Gastrocnemius medialis (tissue), 4 donors: ENCODE results near the gene CERS1. TPM values are rescaled to one million over a fixed set of nuclear protein-coding genes. Genes with fewer than 3 reads are reported as not detected.

ENCODE experiments used
- ATAC-seq, 2 donors: fragments of 150-250 bp; one replicate each; pipeline ENCODE4 v1.9.1; 2016
- DNase-seq, 2 donors: peaks; one replicate each; pipeline ENCODE4 v3.0.0-alpha.2; 2019
- H3K27ac ChIP-seq, 4 donors: fragments of 200-600 bp; sonication (generic); 1 replicate in 1 of 4; 2 replicates in 3 of 4; pipeline ENCODE4 v1.5.1; 2016 to 2018; ENCODE audit warnings: mild to moderate bottlenecking in 2 of 4, moderate library complexity in 1 of 4
- H3K27me3 ChIP-seq, 3 donors: fragments of 200-600 bp; sonication (generic) in 2 of 3; 1 replicate in 1 of 3; 2 replicates in 2 of 3; pipeline versions ENCODE4 v1.5.1 to v1.6.0; 2016 to 2019; ENCODE audit warnings: mild to moderate bottlenecking in 1 of 3, moderate library complexity in 1 of 3
- H3K36me3 ChIP-seq, 2 donors: fragments of 200-600 bp; sonication (generic) in 1 of 2; one replicate each; pipeline ENCODE4 v1.5.1; 2017 to 2018
- H3K4me1 ChIP-seq, 2 donors: fragments of 200-600 bp; sonication (generic) in 1 of 2; one replicate each; pipeline ENCODE4 v1.5.1; 2016 to 2017; ENCODE audit warnings: mild to moderate bottlenecking in 2 of 2
- H3K4me3 ChIP-seq, 4 donors: fragments of 200-600 bp; sonication (generic) in 3 of 4; 1 replicate in 1 of 4; 2 replicates in 3 of 4; pipeline ENCODE4 v1.5.1; 2016 to 2019; ENCODE audit warnings: mild to moderate bottlenecking in 2 of 4
- H3K9me3 ChIP-seq, 3 donors: fragments of 200-600 bp; sonication (generic) in 2 of 3; 1 replicate in 1 of 3; 2 replicates in 2 of 3; pipeline ENCODE4 v1.5.1; 2016 to 2019
- POLR2A ChIP-seq, 2 donors: fragments of 450-650 bp; IDR thresholded peaks; one replicate each; pipeline ENCODE4 v1.6.1; 2017; ENCODE audit warnings: antibody characterized with exemption in 2 of 2, mild to moderate bottlenecking in 2 of 2, moderate library complexity in 2 of 2
- in situ Hi-C, 4 donors: fragments of 200-750 bp; cut with MboI; loops; one replicate each; pipeline versions ENCODE4 v1.15.0 to v1.8.0; 2017; ENCODE audit warnings: low sequenced_read_pairs in 4 of 4
- intact Hi-C: fragments of 100-400 bp; cut with DNase I; formaldehyde crosslinking; loops from one replicate; pipeline ENCODE4 v1.15.1; 2023; ENCODE audit warnings: low total_unique reads
- total RNA-seq, 4 donors: library from RNA; depleted of rRNA; stranded (reverse); fragments of >200 nt; gene quantifications; one replicate each; pipeline versions ENCODE4 v1.1.0 to v1.2.3, GENCODE V29; 2016
- TF ChIP-seq, protein P1 (sequence below), 5 experiments: fragments of 450-650 bp in 3 of 5; fragments of 200-600 bp in 2 of 5; sonication (generic) in 2 of 5; IDR thresholded peaks in 4 of 5; conservative IDR thresholded peaks in 1 of 5; 1 replicate in 4 of 5; 2 replicates in 1 of 5; pipeline ENCODE4 v1.5.1; 2016 to 2019; ENCODE audit warnings: antibody characterized with exemption in 5 of 5, mild to moderate bottlenecking in 3 of 5, moderate library complexity in 3 of 5

The CERS1 gene
- total RNA-seq, 4 donors from 2014 or later, result 1.1 to 6.9 (median 3.3) TPM

DNA sequence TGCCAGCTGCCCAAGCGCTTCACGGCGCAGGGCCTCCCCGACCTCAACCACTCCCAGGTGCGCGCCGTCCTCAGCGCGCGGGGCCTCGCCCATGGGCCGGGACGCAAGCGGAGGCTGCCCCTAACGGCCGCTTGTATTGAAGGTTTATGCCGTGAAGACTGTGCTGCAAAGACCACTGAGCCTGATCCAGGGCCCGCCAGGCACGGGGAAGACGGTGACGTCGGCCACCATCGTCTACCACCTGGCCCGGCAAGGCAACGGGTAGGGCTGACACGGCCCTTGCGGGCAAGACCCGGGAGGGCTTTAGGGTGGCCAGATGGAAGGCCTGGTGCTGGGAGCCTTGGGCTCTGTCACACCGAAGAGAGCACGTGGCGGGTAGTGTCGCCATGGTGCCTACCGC, 41.0 kb downstream of the CERS1 start:
- no peak for ATAC-seq
- peaks cover 10 to 11% of the 10 kb centered on the region in 2 donors for H3K4me1 ChIP-seq
- TF ChIP-seq POLR2A (IDR thresholded peaks at IDR 0.05), result no peak
- TF ChIP-seq, protein P1, sequence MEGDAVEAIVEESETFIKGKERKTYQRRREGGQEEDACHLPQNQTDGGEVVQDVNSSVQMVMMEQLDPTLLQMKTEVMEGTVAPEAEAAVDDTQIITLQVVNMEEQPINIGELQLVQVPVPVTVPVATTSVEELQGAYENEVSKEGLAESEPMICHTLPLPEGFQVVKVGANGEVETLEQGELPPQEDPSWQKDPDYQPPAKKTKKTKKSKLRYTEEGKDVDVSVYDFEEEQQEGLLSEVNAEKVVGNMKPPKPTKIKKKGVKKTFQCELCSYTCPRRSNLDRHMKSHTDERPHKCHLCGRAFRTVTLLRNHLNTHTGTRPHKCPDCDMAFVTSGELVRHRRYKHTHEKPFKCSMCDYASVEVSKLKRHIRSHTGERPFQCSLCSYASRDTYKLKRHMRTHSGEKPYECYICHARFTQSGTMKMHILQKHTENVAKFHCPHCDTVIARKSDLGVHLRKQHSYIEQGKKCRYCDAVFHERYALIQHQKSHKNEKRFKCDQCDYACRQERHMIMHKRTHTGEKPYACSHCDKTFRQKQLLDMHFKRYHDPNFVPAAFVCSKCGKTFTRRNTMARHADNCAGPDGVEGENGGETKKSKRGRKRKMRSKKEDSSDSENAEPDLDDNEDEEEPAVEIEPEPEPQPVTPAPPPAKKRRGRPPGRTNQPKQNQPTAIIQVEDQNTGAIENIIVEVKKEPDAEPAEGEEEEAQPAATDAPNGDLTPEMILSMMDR (IDR thresholded peaks at IDR 0.05 in 4 of 5, conservative IDR thresholded peaks at IDR 0.05 in 1 of 5), result no peak
- no peaks in the 10 kb centered on the region for H3K9me3 ChIP-seq
- in situ Hi-C loops (loop anchor here in 1 of 4 donors (10.0 kb wide), 1 partner anchor 260 kb away; no protein-coding TSS in a partner anchor), intact Hi-C loops (no loop called here)
- H3K4me3 ChIP-seq, result no peak overlapping the region
- DNase-seq, result no peak
- no peak overlapping the region for H3K27ac ChIP-seq
- H3K36me3 ChIP-seq, result peaks cover 0 to 94% of the 10 kb centered on the region in 2 donors
- no peaks in the 10 kb centered on the region for H3K27me3 ChIP-seq

DNA sequence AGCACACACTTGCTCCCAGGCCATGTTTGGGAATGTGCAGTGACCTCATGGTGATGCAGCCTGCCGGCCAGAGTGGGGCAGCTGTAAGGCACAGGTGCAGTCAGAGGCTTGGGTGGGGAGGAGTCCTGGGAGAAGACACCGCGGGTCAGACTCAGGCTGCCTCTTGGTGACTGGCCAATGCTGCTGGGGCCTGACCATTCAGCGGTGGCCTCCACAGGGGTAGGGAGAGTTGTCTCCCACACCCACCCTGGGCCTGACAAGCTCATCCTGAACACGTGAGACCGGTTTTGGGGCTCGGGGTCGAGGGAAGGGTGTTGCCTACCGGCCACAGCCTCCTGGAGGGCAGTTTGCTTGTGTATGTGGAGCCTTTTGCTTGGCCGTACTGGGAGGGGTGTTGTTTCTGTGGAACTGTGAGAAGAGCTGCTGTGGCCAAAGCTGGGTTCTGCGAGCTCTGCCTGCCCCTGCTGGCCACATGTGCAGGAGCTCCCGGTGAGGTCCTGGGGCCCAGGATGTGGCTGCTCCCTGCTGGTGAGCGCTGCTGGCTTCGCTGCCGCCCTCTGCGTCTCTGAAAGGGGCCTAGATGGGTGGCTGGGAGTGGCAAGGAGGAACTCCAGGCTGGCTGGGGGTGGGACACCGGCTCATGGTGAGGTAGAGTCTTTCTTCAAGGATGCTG, 42.1 kb downstream of the CERS1 start:
- intact Hi-C loops (no loop called here), in situ Hi-C loops (loop anchor here in 1 of 4 donors (10.0 kb wide), 1 partner anchor 259 kb away; no protein-coding TSS in a partner anchor)
- Histone ChIP-seq H3K9me3 (no peaks in the 10 kb centered on the region), H3K27ac (no peak overlapping the region), H3K4me3 (no peak overlapping the region), H3K27me3 (no peaks in the 10 kb centered on the region), H3K4me1 (peaks cover 14 to 21% of the 10 kb centered on the region in 2 donors), H3K36me3 (peaks cover 0 to 83% of the 10 kb centered on the region in 2 donors)
- DNase-seq (no peak), ATAC-seq (no peak)
- no peak for TF ChIP-seq POLR2A (IDR thresholded peaks at IDR 0.05)
- TF ChIP-seq, protein P1 (IDR thresholded peaks at IDR 0.05 in 4 of 5, conservative IDR thresholded peaks at IDR 0.05 in 1 of 5), result no peak

DNA sequence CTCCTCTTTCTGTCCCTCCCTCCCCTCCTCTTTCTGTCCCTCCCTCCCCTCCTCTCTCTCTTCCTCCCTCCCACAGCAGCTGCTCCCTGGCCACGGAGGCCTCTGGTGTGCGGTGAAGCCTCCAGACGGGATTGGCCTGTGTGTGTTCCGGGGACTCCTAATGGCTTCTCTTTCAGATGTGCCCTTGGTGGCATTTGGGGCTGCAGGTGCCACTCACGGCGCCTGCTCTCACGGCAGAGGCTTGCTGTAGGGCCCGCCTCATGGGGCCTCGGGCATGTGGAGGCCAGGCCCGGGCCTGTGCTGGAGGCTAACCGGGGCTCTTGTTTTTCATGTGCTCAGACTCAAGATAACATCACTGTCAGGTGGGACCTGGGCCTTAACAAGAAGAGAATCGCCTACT, 43.3 kb downstream of the CERS1 start:
- Histone ChIP-seq H3K9me3 (no peaks in the 10 kb centered on the region), H3K27me3 (no peaks in the 10 kb centered on the region), H3K27ac (no peak overlapping the region), H3K36me3 (peaks cover 0 to 71% of the 10 kb centered on the region in 2 donors), H3K4me3 (no peak overlapping the region), H3K4me1 (peaks cover 27 to 34% of the 10 kb centered on the region in 2 donors)
- in situ Hi-C loops, result loop anchor here in 1 of 4 donors (10.0 kb wide), 1 partner anchor 258 kb away; no protein-coding TSS in a partner anchor
- intact Hi-C loops, result no loop called here
- ATAC-seq (no peak), DNase-seq (no peak)
- TF ChIP-seq, protein P1 (IDR thresholded peaks at IDR 0.05 in 4 of 5, conservative IDR thresholded peaks at IDR 0.05 in 1 of 5), result no peak
- TF ChIP-seq POLR2A (IDR thresholded peaks at IDR 0.05), result no peak

DNA sequence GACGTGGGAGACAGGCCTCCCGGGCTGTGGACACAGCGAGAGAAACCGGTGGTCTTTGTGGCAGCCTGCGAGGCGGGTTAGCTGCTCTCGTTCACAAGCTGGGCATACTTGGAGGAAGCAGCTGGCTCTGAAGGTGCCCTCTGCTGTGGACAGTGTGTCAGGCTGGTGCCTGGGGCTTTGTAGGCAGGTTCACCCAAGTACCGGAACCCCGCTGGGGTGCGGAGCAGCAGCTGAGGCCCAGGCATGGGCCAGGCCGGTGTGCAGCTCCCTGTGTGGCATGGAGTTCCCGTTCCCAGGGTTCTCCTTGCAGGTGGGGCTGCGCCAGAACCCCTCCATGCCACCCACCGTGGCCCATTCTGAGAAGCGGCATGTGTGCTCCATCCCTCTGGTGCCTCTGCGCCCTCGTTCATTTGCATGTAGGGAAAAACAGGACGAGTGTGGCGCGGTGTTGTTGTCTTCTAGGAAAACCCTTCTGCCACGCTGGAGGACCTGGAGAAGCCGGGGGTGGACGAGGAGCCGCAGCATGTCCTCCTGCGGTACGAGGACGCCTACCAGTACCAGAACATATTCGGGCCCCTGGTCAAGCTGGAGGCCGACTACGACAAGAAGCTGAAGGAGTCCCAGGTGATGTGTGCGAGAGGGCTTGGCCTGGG, 44.2 kb downstream of the CERS1 start:
- intact Hi-C loops (no loop called here), in situ Hi-C loops (loop anchor here in 1 of 4 donors (10.0 kb wide), 1 partner anchor 257 kb away; no protein-coding TSS in a partner anchor)
- Histone ChIP-seq H3K36me3 (peaks cover 0 to 63% of the 10 kb centered on the region in 2 donors), H3K4me1 (peaks cover 34 to 36% of the 10 kb centered on the region in 2 donors), H3K27me3 (no peaks in the 10 kb centered on the region), H3K9me3 (no peaks in the 10 kb centered on the region), H3K4me3 (no peak overlapping the region), H3K27ac (no peak overlapping the region)
- DNase-seq, result no peak
- no peak for ATAC-seq
- TF ChIP-seq, protein P1 (IDR thresholded peaks at IDR 0.05 in 4 of 5, conservative IDR thresholded peaks at IDR 0.05 in 1 of 5), result no peak
- TF ChIP-seq POLR2A (IDR thresholded peaks at IDR 0.05), result no peak
